ENCODE results near the gene ROM1. TPM values are rescaled to one million over a fixed set of nuclear protein-coding genes. Genes with fewer than 3 reads are reported as not detected.
A peak's percentile ranks its signal among the peaks of the same experiment; 100 is the strongest.
"Not testable (repeated sequence)": the region's sequence is repeated elsewhere in the genome, so short reads cannot be mapped to it uniquely, and the experiment has no call there.

ROM1 gene
- total RNA-seq, 1 donor from 2014 or later: 1.1 TPM

- DNase-seq (ENCODE audit: low spot score); ATAC-seq: not testable (repeated sequence)
Observed at GRCh38 chr11:62585356-62585755, 27.7 kb upstream of the ROM1 start.

- no peak for DNase-seq (ENCODE audit: low spot score)
- ATAC-seq: no peak
Observed at GRCh38 chr11:62588966-62589637, 24.0 kb upstream of the ROM1 start.

GRCh38 chr11:62591448-62592145 lies 21.5 kb upstream of the ROM1 start, which contains the start of gene TUT1:
Gene TUT1 (minus strand): TSS chr11:62591523. CDS start chr11:62591485, 38 bp downstream.
- ATAC-seq (peak; percentile 86), DNase-seq (ENCODE audit: low spot score) (peak; percentile 98)

GRCh38 chr11:62592146-62592815 lies 20.8 kb upstream of the ROM1 start:
- no peak for DNase-seq (ENCODE audit: low spot score)
- peak; percentile 11 for ATAC-seq

- DNase-seq (ENCODE audit: low spot score) (no peak), ATAC-seq (no peak)
Observed at GRCh38 chr11:62592989-62593421, 20.1 kb upstream of the ROM1 start.

GRCh38 chr11:62593434-62594044 lies 19.5 kb upstream of the ROM1 start:
- DNase-seq (ENCODE audit: low spot score) (peak; percentile 71), ATAC-seq (peak; percentile 45)

GRCh38 chr11:62595124-62595523 lies 17.9 kb upstream of the ROM1 start:
- ATAC-seq (no peak), DNase-seq (ENCODE audit: low spot score) (no peak)

GRCh38 chr11:62599069-62599696 lies 13.9 kb upstream of the ROM1 start:
- DNase-seq (ENCODE audit: low spot score) (peak; percentile 79), ATAC-seq (peak; percentile 14)

GRCh38 chr11:62599901-62600300 lies 13.2 kb upstream of the ROM1 start:
- ATAC-seq (no peak), DNase-seq (ENCODE audit: low spot score) (no peak)

- DNase-seq (ENCODE audit: low spot score): no peak
- no peak for ATAC-seq
Observed at GRCh38 chr11:62600367-62601121, 12.5 kb upstream of the ROM1 start.

GRCh38 chr11:62601122-62601371 lies 12.0 kb upstream of the ROM1 start:
- ATAC-seq: peak; percentile 46
- no peak for DNase-seq (ENCODE audit: low spot score)

- DNase-seq (ENCODE audit: low spot score): peak; percentile 98
- ATAC-seq: peak; percentile 89
Observed at GRCh38 chr11:62601372-62602140, 11.5 kb upstream of the ROM1 start, which contains the start of gene MTA2. Gene MTA2 (minus strand): TSS chr11:62601865. CDS start chr11:62601450, 415 bp downstream.

GRCh38 chr11:62602141-62603071 lies 10.7 kb upstream of the ROM1 start:
- peak; percentile 65 for DNase-seq (ENCODE audit: low spot score)
- ATAC-seq: peak; percentile 54

GRCh38 chr11:62603072-62603408 lies 10.0 kb upstream of the ROM1 start:
- no peak for DNase-seq (ENCODE audit: low spot score)

GRCh38 chr11:62603776-62604299 lies 9.2 kb upstream of the ROM1 start:
- ATAC-seq: no peak

More at GRCh38 chr11:62603072-62603408, 10.0 kb upstream of the ROM1 start:
- ATAC-seq: no peak

GRCh38 chr11:62604460-62605120 lies 8.5 kb upstream of the ROM1 start:
- ATAC-seq: no peak
- no peak for DNase-seq (ENCODE audit: low spot score)

More at GRCh38 chr11:62603776-62604299, 9.2 kb upstream of the ROM1 start:
- DNase-seq (ENCODE audit: low spot score): no peak

- ATAC-seq (no peak), DNase-seq (ENCODE audit: low spot score) (no peak)
Observed at GRCh38 chr11:62605467-62605866, 7.6 kb upstream of the ROM1 start.

GRCh38 chr11:62605902-62606301 lies 7.2 kb upstream of the ROM1 start:
- DNase-seq (ENCODE audit: low spot score) (no peak), ATAC-seq (no peak)

Data from left lobe of liver (tissue), 2 donors.